HG02588 (cell line): ENCODE measurements around the gene GLCE.
"Not testable (repeated sequence)": the region's sequence is repeated elsewhere in the genome, so short reads cannot be mapped to it uniquely, and the experiment has no call there.

ENCODE experiments used
- ATAC-seq: cut with Tn5 transposase; IDR thresholded peaks from one replicate; pipeline ENCODE4 v1.9.1; 2021; ENCODE audit warnings: mild to moderate bottlenecking, moderate library complexity; ENCODE audit not compliant: unreplicated experiment

The GLCE gene

GRCh38 chr15:69296606-69297005 lies 136.2 kb downstream of the GLCE start:
- no peak for ATAC-seq

- ATAC-seq = no peak
These were observed 137.4 kb downstream of the GLCE start for GRCh38 chr15:69297642-69298353.

- no peak for ATAC-seq
These were observed 137.9 kb downstream of the GLCE start for GRCh38 chr15:69298354-69298696.

GRCh38 chr15:69298697-69299441 lies 138.4 kb downstream of the GLCE start, which contains the start of gene PAQR5:
PAQR5 (plus strand) TSS chr15:69298912; CDS start chr15:69360081, 61,169 bp downstream.
- ATAC-seq = no peak

- ATAC-seq = no peak
These were observed 139.0 kb downstream of the GLCE start for GRCh38 chr15:69299451-69299886.

- no peak for ATAC-seq
These were observed 139.6 kb downstream of the GLCE start for GRCh38 chr15:69299943-69300588.

- not testable (repeated sequence) for ATAC-seq
These were observed 140.7 kb downstream of the GLCE start for GRCh38 chr15:69301101-69301500.

GRCh38 chr15:69302087-69302486 lies 141.7 kb downstream of the GLCE start:
- not testable (repeated sequence) for ATAC-seq

- ATAC-seq = no peak
These were observed 142.5 kb downstream of the GLCE start for GRCh38 chr15:69302929-69303328.

- ATAC-seq = no peak
These were observed 143.1 kb downstream of the GLCE start for GRCh38 chr15:69303337-69304181.

- ATAC-seq = no peak
These were observed 143.7 kb downstream of the GLCE start for GRCh38 chr15:69304182-69304545.

- ATAC-seq = no peak
These were observed 144.9 kb downstream of the GLCE start for GRCh38 chr15:69305204-69305931.

GRCh38 chr15:69305933-69306568 lies 145.6 kb downstream of the GLCE start:
- ATAC-seq = no peak

- no peak for ATAC-seq
These were observed 147.5 kb downstream of the GLCE start for GRCh38 chr15:69307939-69308338.

- no peak for ATAC-seq
These were observed 148.5 kb downstream of the GLCE start for GRCh38 chr15:69308949-69309348.

GRCh38 chr15:69311319-69311721 lies 150.9 kb downstream of the GLCE start:
- ATAC-seq = no peak

GRCh38 chr15:69313432-69314000 lies 153.1 kb downstream of the GLCE start:
- ATAC-seq = no peak

- ATAC-seq = no peak
These were observed 153.7 kb downstream of the GLCE start for GRCh38 chr15:69314131-69314530.

GRCh38 chr15:69314736-69315135 lies 154.3 kb downstream of the GLCE start:
- no peak for ATAC-seq
